Pancreas (tissue), 10 donors: Measurements from ENCODE around the gene PAX8. TPM values are rescaled to one million over a fixed set of nuclear protein-coding genes. Genes with fewer than 3 reads are reported as not detected.

Source experiments
- ATAC-seq, 4 donors: fragments of 200-7000 bp; cut with Tn5 transposase; one replicate each; pipeline versions ENCODE4 v1.8.0 to v1.9.1; 2020; ENCODE audit warnings: mild to moderate bottlenecking in 4 of 4, moderate library complexity in 4 of 4
- DNase-seq, 6 donors: peaks; one replicate each; pipeline ENCODE4 v3.0.0-alpha.2; 2020
- FAIRE-seq: peaks from 2 replicates; lab custom pipeline; 2012; peaks lifted over from hg19 to GRCh38; lab: Jason Lieb, UNC
- H3K27ac ChIP-seq, 4 donors: fragments of 200-600 bp; sonication (generic); 1 replicate in 3 of 4; 2 replicates in 1 of 4; pipeline versions ENCODE4 v1.5.0 to v1.8.0; 2020
- H3K27me3 ChIP-seq, 4 donors: fragments of 200-600 bp; one replicate each; pipeline ENCODE4 v1.8.0; 2021
- H3K36me3 ChIP-seq, 3 donors: fragments of 200-600 bp; sonication (generic) in 1 of 3; one replicate each; pipeline versions ENCODE4 v1.5.0 to v1.8.0; 2020 to 2021
- H3K4me1 ChIP-seq, 3 donors: fragments of 200-600 bp; one replicate each; pipeline ENCODE4 v1.8.0; 2021
- H3K4me3 ChIP-seq, 4 donors: fragments of 200-600 bp; sonication (generic) in 2 of 4; one replicate each; pipeline versions ENCODE4 v1.5.0 to v1.8.0; 2020 to 2021
- H3K9me3 ChIP-seq, 4 donors: fragments of 200-600 bp; one replicate each; pipeline ENCODE4 v1.8.0; 2021
- CTCF ChIP-seq, 4 donors: fragments of 200-600 bp; sonication (generic) in 3 of 4; IDR thresholded peaks; one replicate each; pipeline versions ENCODE4 v1.5.0 to v1.8.0; 2021; ENCODE audit warnings: antibody characterized with exemption in 4 of 4
- WGBS, 2 donors: extraction: QIAGEN DNeasy Blood & Tissue Kit; methylation state at CpG; one replicate each; pipeline ENCODE4 v1.1.7; 2013; 5-methylcytosine and 5-hydroxymethylcytosine counted together
- intact Hi-C, 3 donors: fragments of 100-400 bp; cut with DNase I; formaldehyde crosslinking; loops; one replicate each; pipeline versions ENCODE4 v1.11.1 to v1.14.2; 2022
- polyA plus RNA-seq, 2 donors: library from polyadenylated mRNA; stranded (reverse); fragments of 200-250 nt; gene quantifications; one replicate each; pipeline ENCODE4 v1.2.3, GENCODE V29; 2013
- total RNA-seq, 6 donors: library from RNA; stranded (reverse); fragmentation: NEBNext Ultra II Directional in 4 of 6; extraction: Animal tissue kit (Norgen Biotek cat#: 25700) in 4 of 6; gene quantifications; one replicate each; pipeline versions ENCODE4 v1.2.1 to v1.2.4, GENCODE V29; 2021 to 2023
- donor health status: healthy with polysubstance abuse.
- donor health status: DM: no; HTN: no; CAD: no; lungs with moderate emphysema.
- donor health status: DM: no; HTN: no; CAD: no.
- donor health status: control.
- donor health status: control.
- donor health status: Bipolar disorder and iron deficiency.
- donor health status: DM: yes; HTN: yes; CAD: no.
- donor health status: DM: no; HTN: no; CAD: no.
- donor health status: DM: no; HTN: no; CAD: no.
- donor health status: DM: yes; HTN: yes; CAD: no.

The PAX8 gene
- total and polyA plus RNA-seq, 8 donors = 0.23 to 1.1 (median 0.55) TPM; not detected in 2

GRCh38 chr2:113174376-113174750, 104.4 kb downstream of the PAX8 start:
- peak overlapping the region in 1 of 4 donors; percentile 17 for H3K27ac ChIP-seq
- TF ChIP-seq CTCF (IDR thresholded peaks at IDR 0.05) = no peak
- H3K4me3 ChIP-seq = peak overlapping the region in 1 of 4 donors; percentile 30
- intact Hi-C loops = no loop called here
- H3K27me3 ChIP-seq = no peaks in the 10 kb centered on the region
- 87 to 88% methylated on average over 3 of the region's 3 CpGs for WGBS, 2 donors
- ATAC-seq (no peak), FAIRE-seq (no peak), DNase-seq (no peak)
- H3K9me3 ChIP-seq = no peaks in the 10 kb centered on the region
- no peaks in the 10 kb centered on the region for H3K36me3 ChIP-seq
- no peaks in the 10 kb centered on the region for H3K4me1 ChIP-seq

- intact Hi-C loops = no loop called here
- no peaks in the 10 kb centered on the region for H3K27me3 ChIP-seq
- no peaks in the 10 kb centered on the region for H3K4me1 ChIP-seq
- DNase-seq (peak in 1 of 6 donors; percentile 58), ATAC-seq (peak; percentile 28 to 81 (median 67)), FAIRE-seq (no peak)
- peak within 1 kb of the TSS in 2 of 4 donors; percentile 15 to 17 for H3K27ac ChIP-seq
- no peaks in the 10 kb centered on the region for H3K36me3 ChIP-seq
- WGBS, 2 donors = 90 to 95% methylated on average over 14 of the region's 14 CpGs
- no peak for TF ChIP-seq CTCF (IDR thresholded peaks at IDR 0.05)
- H3K4me3 ChIP-seq = peak within 1 kb of the TSS in 1 of 4 donors; percentile 30
- H3K9me3 ChIP-seq = no peaks in the 10 kb centered on the region
Observed at GRCh38 chr2:113173542-113174375, 105.0 kb downstream of the PAX8 start, which contains the start of gene PSD4. Gene PSD4, plus strand, starts transcription at chr2:113173971. Its CDS starts 8,486 bp downstream, at chr2:113182457.

- DNase-seq (no peak), ATAC-seq (no peak), FAIRE-seq (no peak)
- Histone ChIP-seq H3K27ac (no peak overlapping the region), H3K9me3 (no peaks in the 10 kb centered on the region), H3K27me3 (no peaks in the 10 kb centered on the region), H3K4me1 (peaks cover 0 to 4% (median 4%) of the 10 kb centered on the region in 3 donors), H3K4me3 (no peak overlapping the region), H3K36me3 (no peaks in the 10 kb centered on the region)
- WGBS, 2 donors = 93 to 95% methylated on average over 16 of the region's 16 CpGs
- no peak for TF ChIP-seq CTCF (IDR thresholded peaks at IDR 0.05)
- intact Hi-C loops = no loop called here
Observed at GRCh38 chr2:113172721-113173541, 105.8 kb downstream of the PAX8 start.

- Histone ChIP-seq H3K27ac (no peak overlapping the region), H3K27me3 (no peaks in the 10 kb centered on the region), H3K36me3 (no peaks in the 10 kb centered on the region), H3K9me3 (no peaks in the 10 kb centered on the region), H3K4me1 (peaks cover 8 to 17% (median 14%) of the 10 kb centered on the region in 3 donors), H3K4me3 (no peak overlapping the region)
- TF ChIP-seq CTCF (IDR thresholded peaks at IDR 0.05) = no peak
- intact Hi-C loops = no loop called here
- ATAC-seq (no peak), FAIRE-seq (no peak), DNase-seq (no peak)
- 95 to 96% methylated on average over 8 of the region's 8 CpGs for WGBS, 2 donors
Observed at GRCh38 chr2:113171334-113172075, 107.2 kb downstream of the PAX8 start.
